Measurements from ENCODE around the gene UTP4. TPM values are rescaled to one million over a fixed set of nuclear protein-coding genes. Genes with fewer than 3 reads are reported as not detected.
A peak's percentile ranks its signal among the peaks of the same experiment; 100 is the strongest.

UTP4 gene
- total RNA-seq, 1 donor from 2014 or later: 39.3 TPM

DNA sequence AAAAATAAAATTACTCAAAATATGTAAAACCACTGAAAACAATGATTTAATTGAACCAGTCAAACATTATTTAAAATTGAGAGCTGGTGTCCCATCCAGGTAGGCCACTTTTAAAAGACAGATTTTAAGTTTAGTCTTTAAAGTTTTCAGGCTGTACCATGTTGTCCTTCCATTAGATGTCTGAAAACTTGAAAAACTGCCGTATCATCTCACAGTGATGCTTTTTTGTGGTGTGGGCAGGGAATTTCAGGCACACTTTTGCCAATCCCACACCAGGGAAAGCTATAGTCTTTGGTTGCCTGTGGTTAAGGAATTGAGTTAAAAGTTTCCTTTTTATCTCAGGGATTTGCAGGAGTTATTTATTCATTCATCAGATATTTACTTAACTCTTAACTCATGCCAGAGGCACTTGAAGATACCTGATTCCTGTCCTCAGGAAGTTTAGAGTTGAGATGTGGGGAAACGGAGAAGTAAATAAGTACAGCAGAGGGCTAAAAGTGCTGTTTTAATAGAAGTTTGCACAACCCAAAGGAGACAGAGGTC is 57.7 kb downstream of the UTP4 start:
- TF ChIP-seq, protein P1, sequence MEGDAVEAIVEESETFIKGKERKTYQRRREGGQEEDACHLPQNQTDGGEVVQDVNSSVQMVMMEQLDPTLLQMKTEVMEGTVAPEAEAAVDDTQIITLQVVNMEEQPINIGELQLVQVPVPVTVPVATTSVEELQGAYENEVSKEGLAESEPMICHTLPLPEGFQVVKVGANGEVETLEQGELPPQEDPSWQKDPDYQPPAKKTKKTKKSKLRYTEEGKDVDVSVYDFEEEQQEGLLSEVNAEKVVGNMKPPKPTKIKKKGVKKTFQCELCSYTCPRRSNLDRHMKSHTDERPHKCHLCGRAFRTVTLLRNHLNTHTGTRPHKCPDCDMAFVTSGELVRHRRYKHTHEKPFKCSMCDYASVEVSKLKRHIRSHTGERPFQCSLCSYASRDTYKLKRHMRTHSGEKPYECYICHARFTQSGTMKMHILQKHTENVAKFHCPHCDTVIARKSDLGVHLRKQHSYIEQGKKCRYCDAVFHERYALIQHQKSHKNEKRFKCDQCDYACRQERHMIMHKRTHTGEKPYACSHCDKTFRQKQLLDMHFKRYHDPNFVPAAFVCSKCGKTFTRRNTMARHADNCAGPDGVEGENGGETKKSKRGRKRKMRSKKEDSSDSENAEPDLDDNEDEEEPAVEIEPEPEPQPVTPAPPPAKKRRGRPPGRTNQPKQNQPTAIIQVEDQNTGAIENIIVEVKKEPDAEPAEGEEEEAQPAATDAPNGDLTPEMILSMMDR (IDR thresholded peaks at IDR 0.05; ENCODE audit: unreplicated experiment): no peak
- H3K4me1 Mint-ChIP-seq (ENCODE audit: unreplicated experiment): peaks cover 31% of the 10 kb centered on the region
- no peaks in the 10 kb centered on the region for H3K9me3 Mint-ChIP-seq (ENCODE audit: unreplicated experiment)
- no peaks in the 10 kb centered on the region for H3K27me3 Mint-ChIP-seq (ENCODE audit: unreplicated experiment)
- H3K4me3 Mint-ChIP-seq (ENCODE audit: unreplicated experiment): peak overlapping the region; percentile 49
- H3K27ac Mint-ChIP-seq (ENCODE audit: unreplicated experiment): no peak overlapping the region
- no peak for DNase-seq (ENCODE audit: low spot score)
- H3K36me3 Mint-ChIP-seq (ENCODE audit: low read depth, unreplicated experiment): no peaks in the 10 kb centered on the region

DNA sequence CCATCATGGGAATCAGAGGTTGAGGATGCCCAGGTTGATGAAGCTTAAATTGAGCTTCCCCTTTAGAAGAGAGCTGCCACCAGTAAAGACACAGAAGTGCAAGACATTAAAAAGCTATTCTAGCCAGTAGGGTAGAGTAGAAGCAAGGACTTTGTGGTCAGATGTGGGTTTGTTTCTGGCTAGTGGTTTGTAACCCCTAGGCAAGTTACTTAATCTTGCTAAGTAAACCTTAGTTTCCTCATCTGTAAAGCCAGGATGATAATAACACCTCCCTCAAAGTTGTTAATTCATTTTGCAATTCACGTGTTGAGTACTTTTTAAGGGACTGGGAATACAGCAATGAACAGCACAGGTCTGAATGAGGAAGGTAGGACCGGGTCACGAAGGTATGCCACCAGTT is 58.1 kb downstream of the UTP4 start:
- H3K27ac Mint-ChIP-seq (ENCODE audit: unreplicated experiment): peak overlapping the region; percentile 48

DNA sequence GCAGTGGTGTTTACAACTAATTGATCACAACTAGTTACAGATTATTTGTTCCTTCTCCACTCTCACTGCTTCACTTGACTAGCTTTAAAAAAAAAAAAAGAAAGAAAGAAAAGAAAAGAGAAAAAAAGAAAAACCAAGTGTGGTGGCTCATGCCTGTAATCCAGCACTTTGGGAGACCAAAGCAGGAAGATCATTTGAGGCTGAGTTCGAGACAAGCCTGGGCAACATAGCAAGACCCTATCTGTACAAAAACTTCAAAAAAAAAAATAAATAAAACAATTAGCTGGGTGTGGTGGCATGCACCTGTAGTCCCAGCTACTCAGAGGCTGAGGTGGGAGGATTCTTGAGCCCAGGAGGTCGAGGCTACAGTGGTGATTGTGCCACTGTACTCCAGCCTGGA is 58.7 kb downstream of the UTP4 start:
- TF ChIP-seq, protein P1 (IDR thresholded peaks at IDR 0.05; ENCODE audit: unreplicated experiment): no peak
- no peak for DNase-seq (ENCODE audit: low spot score)
- no peak overlapping the region for H3K27ac Mint-ChIP-seq (ENCODE audit: unreplicated experiment)
- H3K27me3 Mint-ChIP-seq (ENCODE audit: unreplicated experiment): no peaks in the 10 kb centered on the region
- no peaks in the 10 kb centered on the region for H3K9me3 Mint-ChIP-seq (ENCODE audit: unreplicated experiment)
- no peak overlapping the region for H3K4me3 Mint-ChIP-seq (ENCODE audit: unreplicated experiment)
- peaks cover 31% of the 10 kb centered on the region for H3K4me1 Mint-ChIP-seq (ENCODE audit: unreplicated experiment)
- no peaks in the 10 kb centered on the region for H3K36me3 Mint-ChIP-seq (ENCODE audit: low read depth, unreplicated experiment)

More for the DNA sequence above, 58.1 kb downstream of the UTP4 start:
- H3K36me3 Mint-ChIP-seq (ENCODE audit: low read depth, unreplicated experiment): no peaks in the 10 kb centered on the region
- peaks cover 31% of the 10 kb centered on the region for H3K4me1 Mint-ChIP-seq (ENCODE audit: unreplicated experiment)
- no peak overlapping the region for H3K4me3 Mint-ChIP-seq (ENCODE audit: unreplicated experiment)
- TF ChIP-seq, protein P1 (IDR thresholded peaks at IDR 0.05; ENCODE audit: unreplicated experiment): no peak
- H3K9me3 Mint-ChIP-seq (ENCODE audit: unreplicated experiment): no peaks in the 10 kb centered on the region
- no peak for DNase-seq (ENCODE audit: low spot score)
- no peaks in the 10 kb centered on the region for H3K27me3 Mint-ChIP-seq (ENCODE audit: unreplicated experiment)

DNA sequence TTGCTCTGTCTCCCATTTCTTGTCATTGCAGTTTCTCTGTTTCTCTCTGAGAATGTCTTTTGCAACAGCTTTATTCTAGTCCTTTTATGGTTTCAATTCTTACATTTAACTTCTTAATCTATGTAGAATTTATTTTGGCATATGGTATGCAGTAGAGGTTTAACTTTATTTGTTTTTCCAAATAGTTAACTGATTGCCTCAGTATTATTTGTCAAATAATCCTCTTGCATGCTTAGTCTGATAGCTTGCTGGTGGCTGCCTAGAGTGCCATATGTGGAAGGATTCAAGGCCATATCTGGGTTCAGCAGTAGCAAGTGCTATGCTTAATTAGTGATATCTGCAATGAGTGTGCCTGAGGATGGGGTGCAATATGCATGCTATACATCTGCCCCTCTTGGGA is 61.4 kb downstream of the UTP4 start:
- Mint-ChIP-seq H3K9me3 (ENCODE audit: unreplicated experiment) (no peaks in the 10 kb centered on the region), H3K27ac (ENCODE audit: unreplicated experiment) (no peak overlapping the region), H3K4me1 (ENCODE audit: unreplicated experiment) (peaks cover 24% of the 10 kb centered on the region), H3K27me3 (ENCODE audit: unreplicated experiment) (peaks cover 2% of the 10 kb centered on the region), H3K4me3 (ENCODE audit: unreplicated experiment) (no peak overlapping the region), H3K36me3 (ENCODE audit: low read depth, unreplicated experiment) (no peaks in the 10 kb centered on the region)
- TF ChIP-seq, protein P1 (IDR thresholded peaks at IDR 0.05; ENCODE audit: unreplicated experiment): no peak
- no peak for DNase-seq (ENCODE audit: low spot score)

DNA sequence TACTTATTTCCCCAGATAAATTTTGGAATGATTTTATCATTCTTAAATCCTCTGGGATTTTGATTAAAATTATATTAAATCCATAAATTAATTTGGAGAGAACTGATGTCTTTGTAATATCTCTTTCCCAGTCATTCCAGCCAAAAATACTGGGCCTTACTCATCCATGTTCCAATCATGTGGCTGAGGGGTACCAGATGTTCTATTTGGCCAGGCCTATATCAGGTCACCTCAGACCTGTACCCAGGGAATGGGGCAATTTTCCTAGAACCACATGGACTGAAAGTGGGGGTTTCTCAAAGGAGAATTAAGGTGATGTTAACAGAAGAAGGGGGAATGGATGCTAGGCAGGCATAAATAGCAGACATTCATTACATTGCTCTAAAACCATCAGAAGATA is 62.0 kb downstream of the UTP4 start:
- Mint-ChIP-seq H3K4me3 (ENCODE audit: unreplicated experiment) (no peak overlapping the region), H3K27ac (ENCODE audit: unreplicated experiment) (no peak overlapping the region), H3K9me3 (ENCODE audit: unreplicated experiment) (no peaks in the 10 kb centered on the region), H3K4me1 (ENCODE audit: unreplicated experiment) (peaks cover 23% of the 10 kb centered on the region), H3K36me3 (ENCODE audit: low read depth, unreplicated experiment) (no peaks in the 10 kb centered on the region), H3K27me3 (ENCODE audit: unreplicated experiment) (peaks cover 2% of the 10 kb centered on the region)
- TF ChIP-seq, protein P1 (IDR thresholded peaks at IDR 0.05; ENCODE audit: unreplicated experiment): no peak
- no peak for DNase-seq (ENCODE audit: low spot score)

Data from endothelial cell (in vitro differentiated cells).